A673 (cell line): ENCODE data around the gene TTC7B. TPM values are rescaled to one million over a fixed set of nuclear protein-coding genes. Genes with fewer than 3 reads are reported as not detected.

Experiments
- BruUV-seq: library from RNA; stranded (reverse); fragments of 400-500 nt; replicated peaks from 2 replicates; lab custom pipeline; 2021; lab: Mats Ljungman, UMichigan
- CTCF ChIA-PET: fragments of 300-600 bp; sonication (Branson Sonifier 250); formaldehyde crosslinking; loops from one replicate; lab custom pipeline; 2022; ENCODE audit warnings: antibody characterized with exemption; lab: Charles Lee
- POLR2A ChIA-PET: fragments of 300-600 bp; sonication (Branson Sonifier 250); formaldehyde crosslinking; loops from one replicate; lab custom pipeline; 2022; ENCODE audit warnings: antibody characterized with exemption; ENCODE audit not compliant: low non-redundant PET; lab: Charles Lee
- DNase-seq: peaks from one replicate; pipeline ENCODE4 v3.0.0-alpha.2; 2015; ENCODE audit warnings: low spot score
- H3K27ac ChIP-seq: fragments of 200-600 bp; sonication (generic); 2 replicates; pipeline ENCODE4 v1.5.1; 2016; ENCODE audit warnings: mixed run types, low read depth, mild to moderate bottlenecking, mixed read lengths, antibody characterized with exemption, low read length; ENCODE audit not compliant: poor library complexity, severe bottlenecking
- H3K27me3 ChIP-seq: fragments of 200-600 bp; sonication (generic); replicated peaks from 2 replicates; pipeline ENCODE4 v1.6.1; 2017; ENCODE audit warnings: mixed run types, low read depth, mild to moderate bottlenecking, mixed read lengths, antibody characterized with exemption, low read length; ENCODE audit not compliant: insufficient read depth, poor library complexity
- H3K36me3 ChIP-seq: fragments of 200-600 bp; sonication (generic); 2 replicates; pipeline ENCODE4 v1.6.1; 2016; ENCODE audit warnings: mixed run types, mild to moderate bottlenecking, mixed read lengths, antibody characterized with exemption, low read length; ENCODE audit not compliant: insufficient read depth, poor library complexity, severe bottlenecking
- H3K4me1 ChIP-seq: fragments of 200-600 bp; sonication (generic); 2 replicates; pipeline ENCODE4 v1.6.1; 2017; ENCODE audit warnings: mixed run types, mild to moderate bottlenecking, mixed read lengths, antibody characterized with exemption, low read length; ENCODE audit not compliant: insufficient read depth, poor library complexity, severe bottlenecking
- H3K4me3 ChIP-seq: fragments of 200-600 bp; sonication (generic); 2 replicates; pipeline ENCODE4 v1.5.1; 2016; ENCODE audit warnings: low read depth, mixed run types, mild to moderate bottlenecking, mixed read lengths, low read length; ENCODE audit not compliant: poor library complexity, severe bottlenecking
- H3K9me3 ChIP-seq: fragments of 200-600 bp; sonication (generic); 2 replicates; pipeline ENCODE4 v1.6.1; 2016; ENCODE audit warnings: mixed run types, low read depth, mild to moderate bottlenecking, mixed read lengths, antibody characterized with exemption, low read length; ENCODE audit not compliant: poor library complexity, severe bottlenecking
- CTCF ChIP-seq: fragments of 300-800, 200-600 bp; sonication (generic); conservative IDR thresholded peaks from 2 replicates; pipeline ENCODE4 v1.5.1; 2017; ENCODE audit warnings: low read depth, mild to moderate bottlenecking, antibody characterized with exemption, low read length, moderate library complexity, mixed read lengths
- EZH2 ChIP-seq: fragments of 200-600 bp; sonication (generic); IDR thresholded peaks from 2 replicates; pipeline ENCODE4 v1.6.1; 2017; ENCODE audit warnings: borderline replicate concordance, low read depth, mild to moderate bottlenecking, mixed read lengths, antibody characterized with exemption, low read length; ENCODE audit not compliant: poor library complexity, severe bottlenecking
- intact Hi-C: fragments of 100-400 bp; cut with micrococcal nuclease; formaldehyde crosslinking; loops from one replicate; pipeline ENCODE4 v1.10.0; 2022; ENCODE audit not compliant: unreplicated experiment
- total RNA-seq: library from RNA; stranded (reverse); gene quantifications from 2 replicates; pipeline ENCODE4 v1.2.3, GENCODE V29; 2021

TTC7B gene
- total RNA-seq, 1 experiment from 2014 or later = 39.2 TPM

- no peak for DNase-seq
- TF ChIP-seq CTCF (no peak), EZH2 (no peak)
- no peaks in the 10 kb centered on the region for H3K4me1 ChIP-seq
- no peak overlapping the region for H3K4me3 ChIP-seq
- BruUV-seq = no TSS peak
- no peak overlapping the region for H3K27ac ChIP-seq
- intact Hi-C loops = no loop called here
- POLR2A ChIA-PET = no interaction called here
- H3K9me3 ChIP-seq = no peaks in the 10 kb centered on the region
- H3K36me3 ChIP-seq = no peaks in the 10 kb centered on the region
- H3K27me3 ChIP-seq = no peaks in the 10 kb centered on the region
- CTCF ChIA-PET = no interaction called here
Measured at GRCh38 chr14:90581745-90582144, 234.5 kb downstream of the TTC7B start.

- BruUV-seq = no TSS peak
- no peak overlapping the region for H3K27ac ChIP-seq
- no peaks in the 10 kb centered on the region for H3K4me1 ChIP-seq
- no peaks in the 10 kb centered on the region for H3K9me3 ChIP-seq
- no peaks in the 10 kb centered on the region for H3K36me3 ChIP-seq
- no peaks in the 10 kb centered on the region for H3K27me3 ChIP-seq
- ChIA-PET CTCF (no interaction called here), POLR2A (no interaction called here)
- no peak overlapping the region for H3K4me3 ChIP-seq
- DNase-seq = peak; percentile 33
- TF ChIP-seq CTCF = no peak
- no peak for TF ChIP-seq EZH2
- intact Hi-C loops = no loop called here
Measured at GRCh38 chr14:90580377-90581335, 235.6 kb downstream of the TTC7B start.

GRCh38 chr14:90579816-90580215, 236.4 kb downstream of the TTC7B start:
- Histone ChIP-seq H3K4me1 (no peaks in the 10 kb centered on the region), H3K4me3 (no peak overlapping the region), H3K27ac (no peak overlapping the region), H3K36me3 (no peaks in the 10 kb centered on the region), H3K9me3 (no peaks in the 10 kb centered on the region), H3K27me3 (no peaks in the 10 kb centered on the region)
- no peak for DNase-seq
- TF ChIP-seq CTCF = no peak
- no peak for TF ChIP-seq EZH2
- no TSS peak for BruUV-seq
- intact Hi-C loops = no loop called here
- POLR2A ChIA-PET = no interaction called here
- CTCF ChIA-PET = no interaction called here
